MV-4-11 (cell line): ENCODE data around the gene CERK.

ENCODE experiments used
- DNase-seq: peaks from one replicate; lab custom pipeline; 2025; lab: John Stamatoyannopoulos, UW

CERK gene

GRCh38 chr22:46731246-46732040 is 6.6 kb downstream of the CERK start:
- DNase-seq, result no peak

GRCh38 chr22:46730568-46731245 is 7.3 kb downstream of the CERK start:
- no peak for DNase-seq

GRCh38 chr22:46728470-46728869 is 9.6 kb downstream of the CERK start:
- no peak for DNase-seq

- DNase-seq, result no peak
Observed at GRCh38 chr22:46727813-46728364, 10.2 kb downstream of the CERK start.

GRCh38 chr22:46726986-46727317 is 11.1 kb downstream of the CERK start:
- DNase-seq, result no peak

GRCh38 chr22:46726066-46726985 is 11.7 kb downstream of the CERK start:
- DNase-seq, result no peak

GRCh38 chr22:46725096-46725495 is 13.0 kb downstream of the CERK start:
- DNase-seq, result no peak

- no peak for DNase-seq
Observed at GRCh38 chr22:46723882-46724281, 14.2 kb downstream of the CERK start.

- DNase-seq, result no peak
Observed at GRCh38 chr22:46721501-46722085, 16.5 kb downstream of the CERK start.

GRCh38 chr22:46719921-46720320 is 18.1 kb downstream of the CERK start:
- DNase-seq, result no peak

- no peak for DNase-seq
Observed at GRCh38 chr22:46714550-46714949, 23.5 kb downstream of the CERK start.

- no peak for DNase-seq
Observed at GRCh38 chr22:46712288-46712687, 25.8 kb downstream of the CERK start.

GRCh38 chr22:46710806-46711205 is 27.2 kb downstream of the CERK start:
- no peak for DNase-seq

GRCh38 chr22:46708766-46709330 is 29.2 kb downstream of the CERK start:
- no peak for DNase-seq

GRCh38 chr22:46707827-46708570 is 30.1 kb downstream of the CERK start:
- DNase-seq, result no peak

- DNase-seq, result no peak
Observed at GRCh38 chr22:46707305-46707704, 30.7 kb downstream of the CERK start.

GRCh38 chr22:46706060-46706459 is 32.0 kb downstream of the CERK start:
- DNase-seq, result no peak

- DNase-seq, result no peak
Observed at GRCh38 chr22:46703996-46704370, 34.1 kb downstream of the CERK start.

- no peak for DNase-seq
Observed at GRCh38 chr22:46703171-46703995, 34.7 kb downstream of the CERK start.

- DNase-seq, result no peak
Observed at GRCh38 chr22:46701262-46701661, 36.8 kb downstream of the CERK start.
